H9 (cell line): ENCODE measurements around the gene RAB24. TPM values are rescaled to one million over a fixed set of nuclear protein-coding genes. Genes with fewer than 3 reads are reported as not detected.

Experiments used
- DNase-seq: peaks from one replicate; pipeline ENCODE4 v3.0.0-alpha.2; 2017
- H2AFZ ChIP-seq: one replicate; pipeline ENCODE4 v1.6.1; 2013; ENCODE audit warnings: mild to moderate bottlenecking, low read length, control low read depth, moderate library complexity
- H2AK5ac ChIP-seq: 2 replicates; pipeline ENCODE4 v1.6.1; 2013; ENCODE audit warnings: low read length, control low read depth, mixed read lengths; ENCODE audit not compliant: insufficient read length
- H2BK120ac ChIP-seq: one replicate; pipeline ENCODE4 v1.6.1; 2013; ENCODE audit warnings: low read depth, mild to moderate bottlenecking, low read length, control low read depth, inconsistent platforms; ENCODE audit not compliant: poor library complexity, severe bottlenecking
- H2BK12ac ChIP-seq: 2 replicates; pipeline ENCODE4 v1.6.1; 2013; ENCODE audit warnings: low read length, control low read depth, mixed read lengths, low read depth; ENCODE audit not compliant: insufficient read length
- H2BK15ac ChIP-seq: 2 replicates; pipeline ENCODE4 v1.6.1; 2013; ENCODE audit warnings: low read depth, low read length, control low read depth
- H2BK20ac ChIP-seq: one replicate; pipeline ENCODE4 v1.6.1; 2013; ENCODE audit warnings: low read depth, mild to moderate bottlenecking, low read length, control low read depth, inconsistent platforms; ENCODE audit not compliant: poor library complexity, severe bottlenecking
- H2BK5ac ChIP-seq: 2 replicates; pipeline ENCODE4 v1.6.1; 2013; ENCODE audit warnings: low read length, control low read depth, mixed read lengths; ENCODE audit not compliant: insufficient read length
- H3K14ac ChIP-seq: 2 replicates; pipeline ENCODE4 v1.6.1; 2013; ENCODE audit warnings: low read length, control low read depth; ENCODE audit not compliant: insufficient read depth
- H3K18ac ChIP-seq: 2 replicates; pipeline ENCODE4 v1.6.1; 2013; ENCODE audit warnings: low read depth, mild to moderate bottlenecking, mixed read lengths, low read length, control low read depth; ENCODE audit not compliant: insufficient read length
- H3K23ac ChIP-seq: 2 replicates; pipeline ENCODE4 v1.6.1; 2013; ENCODE audit warnings: low read length, control low read depth, mixed read lengths, low read depth; ENCODE audit not compliant: insufficient read length
- H3K23me2 ChIP-seq: 2 replicates; pipeline ENCODE4 v1.6.1; 2013; ENCODE audit warnings: low read depth, mild to moderate bottlenecking, mixed read lengths, low read length, control low read depth; ENCODE audit not compliant: insufficient read length, poor library complexity, severe bottlenecking
- H3K27ac ChIP-seq: 2 replicates; pipeline ENCODE4 v1.5.1; 2013; ENCODE audit warnings: low read length, control low read depth, mixed read lengths, low read depth; ENCODE audit not compliant: insufficient read length
- H3K27me3 ChIP-seq: 2 replicates; pipeline ENCODE4 v1.6.1; 2013; ENCODE audit warnings: low read length, control low read depth, inconsistent platforms; ENCODE audit not compliant: insufficient read depth
- H3K4ac ChIP-seq: 2 replicates; pipeline ENCODE4 v1.6.1; 2013; ENCODE audit warnings: low read depth, mild to moderate bottlenecking, control low read depth, inconsistent platforms, low read length, moderate library complexity
- H3K4me1 ChIP-seq: 2 replicates; pipeline ENCODE4 v1.6.1; 2013; ENCODE audit warnings: low read length, control low read depth, inconsistent platforms; ENCODE audit not compliant: insufficient read depth
- H3K4me2 ChIP-seq: 2 replicates; pipeline ENCODE4 v1.6.1; 2013; ENCODE audit warnings: low read length, control low read depth, mixed read lengths; ENCODE audit not compliant: insufficient read length, insufficient read depth
- H3K56ac ChIP-seq: 2 replicates; pipeline ENCODE4 v1.6.1; 2013; ENCODE audit warnings: low read depth, mild to moderate bottlenecking, mixed read lengths, low read length, control low read depth; ENCODE audit not compliant: insufficient read length
- H3K79me1 ChIP-seq: 2 replicates; pipeline ENCODE4 v1.6.1; 2013; ENCODE audit warnings: low read depth, mild to moderate bottlenecking, moderate library complexity, low read length, control low read depth, inconsistent platforms; ENCODE audit not compliant: insufficient read depth, poor library complexity, severe bottlenecking
- H3K79me2 ChIP-seq: 2 replicates; pipeline ENCODE4 v1.6.1; 2013; ENCODE audit warnings: low read length, control low read depth, inconsistent platforms; ENCODE audit not compliant: insufficient read depth
- H3K9ac ChIP-seq: 2 replicates; pipeline ENCODE4 v1.6.1; 2013; ENCODE audit warnings: low read length, control low read depth, mixed read lengths; ENCODE audit not compliant: insufficient read length; ENCODE audit errors: extremely low read depth
- H3K9me3 ChIP-seq: one replicate; pipeline ENCODE4 v1.6.1; 2013; ENCODE audit warnings: low read depth, low read length, inconsistent platforms; ENCODE audit not compliant: control insufficient read depth
- H3T11ph ChIP-seq: one replicate; pipeline ENCODE4 v1.6.1; 2013; ENCODE audit warnings: mild to moderate bottlenecking, low read length, control low read depth, inconsistent platforms
- H4K20me1 ChIP-seq: one replicate; pipeline ENCODE4 v1.6.1; 2013; ENCODE audit not compliant: control insufficient read depth, insufficient read length, insufficient read depth
- H4K5ac ChIP-seq: 2 replicates; pipeline ENCODE4 v1.6.1; 2013; ENCODE audit warnings: low read depth, mild to moderate bottlenecking, mixed read lengths, low read length, control low read depth; ENCODE audit not compliant: insufficient read length
- H4K8ac ChIP-seq: replicated peaks from 2 replicates; pipeline ENCODE4 v1.6.1; 2013; ENCODE audit warnings: low read length, control low read depth, mixed read lengths, low read depth; ENCODE audit not compliant: insufficient read length
- H4K91ac ChIP-seq: 2 replicates; pipeline ENCODE4 v1.6.1; 2013; ENCODE audit warnings: low read depth, mild to moderate bottlenecking, moderate library complexity, mixed read lengths, low read length, control low read depth; ENCODE audit not compliant: insufficient read length
- H3K27ac Mint-ChIP-seq, 3 experiments: 2 replicates in 2 of 3; 3 replicates in 1 of 3; pipeline ENCODE4 v1.8.0; 2020 to 2021; ENCODE audit warnings: mixed read lengths in 3 of 3, mild to moderate bottlenecking in 1 of 3, moderate library complexity in 1 of 3
- H3K27me3 Mint-ChIP-seq: 2 replicates; pipeline ENCODE4 v1.8.0; 2021; ENCODE audit warnings: low read depth, mild to moderate bottlenecking, moderate library complexity, mixed read lengths
- H3K36me3 Mint-ChIP-seq, 3 experiments: 2 replicates in 2 of 3; 3 replicates in 1 of 3; pipeline ENCODE4 v1.8.0; 2020 to 2021; ENCODE audit warnings: low read depth in 3 of 3, mixed read lengths in 3 of 3; ENCODE audit not compliant: insufficient read depth in 1 of 3
- H3K4me1 Mint-ChIP-seq, 2 experiments: 2 replicates each; pipeline ENCODE4 v1.8.0; 2020; ENCODE audit warnings: mixed read lengths in 2 of 2
- H3K4me3 Mint-ChIP-seq, 2 experiments: 2 replicates in 1 of 2; 3 replicates in 1 of 2; pipeline ENCODE4 v1.8.0; 2020 to 2021; ENCODE audit warnings: mild to moderate bottlenecking in 2 of 2, mixed read lengths in 2 of 2, moderate library complexity in 1 of 2
- H3K9me3 Mint-ChIP-seq, 2 experiments: 2 replicates in 1 of 2; 3 replicates in 1 of 2; pipeline ENCODE4 v1.8.0; 2020; ENCODE audit warnings: mild to moderate bottlenecking in 2 of 2, mixed read lengths in 2 of 2, moderate library complexity in 1 of 2
- CTCF ChIP-seq: fragments of 200-600 bp; sonication (generic); conservative IDR thresholded peaks from 3 replicates; pipeline ENCODE4 v1.8.0; 2021; ENCODE audit warnings: antibody characterized with exemption, mild to moderate bottlenecking
- WGBS: extraction: QIAGEN DNeasy Blood & Tissue Kit; methylation state at CpG from one replicate; pipeline ENCODE4 v1.1.7; 2013; ENCODE audit warnings: missing lambda C conversion rate, low lambda C conversion rate, mixed read lengths; ENCODE audit not compliant: insufficient read length; ENCODE audit errors: extremely low coverage; 5-methylcytosine and 5-hydroxymethylcytosine counted together
- total RNA-seq: library from RNA; stranded (reverse); gene quantifications from 2 replicates; pipeline ENCODE4 v1.2.1, GENCODE V29; 2021

The RAB24 gene
- total RNA-seq, 1 experiment from 2014 or later, result 17.6 TPM

GRCh38 chr5:177332031-177332895 lies 28.7 kb upstream of the RAB24 start:
- Mint-ChIP-seq H3K4me1 (peaks cover 16 to 22% of the 10 kb centered on the region in 2 experiments), H3K36me3 (peaks cover 12 to 75% (median 66%) of the 10 kb centered on the region in 3 experiments; a peak in 6 of 7 replicates), H3K4me3 (no peak overlapping the region), H3K9me3 (no peaks in the 10 kb centered on the region), H3K27me3 (no peaks in the 10 kb centered on the region), H3K27ac (no peak overlapping the region)
- H3K4me2 ChIP-seq, result no peak overlapping the region
- H2AK5ac ChIP-seq, result no peak overlapping the region
- no peak overlapping the region for H3K56ac ChIP-seq
- H3T11ph ChIP-seq, result no peak overlapping the region
- H4K8ac ChIP-seq, result no peak overlapping the region
- H3K23me2 ChIP-seq, result no peaks in the 10 kb centered on the region
- no CpG with 5 or more reads among the region's 35 CpGs for WGBS
- H2BK20ac ChIP-seq, result no peak overlapping the region
- no peaks in the 10 kb centered on the region for H3K79me2 ChIP-seq
- H4K5ac ChIP-seq, result no peak overlapping the region
- no peak for DNase-seq
- no peak overlapping the region for H2BK12ac ChIP-seq
- H3K23ac ChIP-seq, result no peak overlapping the region
- H3K9ac ChIP-seq, result no peak overlapping the region
- no peak overlapping the region for H2BK5ac ChIP-seq
- no peak overlapping the region for H2BK120ac ChIP-seq
- no peak overlapping the region for H2BK15ac ChIP-seq
- H2AFZ ChIP-seq, result no peak overlapping the region
- H3K79me1 ChIP-seq, result no peaks in the 10 kb centered on the region
- H3K27ac ChIP-seq, result no peak overlapping the region
- H3K4ac ChIP-seq, result no peak overlapping the region
- peaks cover 2% of the 10 kb centered on the region for H4K20me1 ChIP-seq
- H3K27me3 ChIP-seq, result no peaks in the 10 kb centered on the region
- no peak for TF ChIP-seq CTCF
- no peak overlapping the region for H3K14ac ChIP-seq
- H4K91ac ChIP-seq, result no peak overlapping the region
- no peaks in the 10 kb centered on the region for H3K9me3 ChIP-seq
- H3K18ac ChIP-seq, result no peak overlapping the region
- no peaks in the 10 kb centered on the region; the same call in 1 of the 2 replicates for H3K4me1 ChIP-seq
